UCSD-AML1 (cell line): ENCODE data around the gene NTF4.

Source experiments
- DNase-seq: peaks from one replicate; lab custom pipeline; 2025; ENCODE audit not compliant: unreplicated experiment; lab: John Stamatoyannopoulos, UW

NTF4 gene

GRCh38 chr19:49091391-49092038 lies 26.9 kb upstream of the NTF4 start:
- no peak for DNase-seq

DNA sequence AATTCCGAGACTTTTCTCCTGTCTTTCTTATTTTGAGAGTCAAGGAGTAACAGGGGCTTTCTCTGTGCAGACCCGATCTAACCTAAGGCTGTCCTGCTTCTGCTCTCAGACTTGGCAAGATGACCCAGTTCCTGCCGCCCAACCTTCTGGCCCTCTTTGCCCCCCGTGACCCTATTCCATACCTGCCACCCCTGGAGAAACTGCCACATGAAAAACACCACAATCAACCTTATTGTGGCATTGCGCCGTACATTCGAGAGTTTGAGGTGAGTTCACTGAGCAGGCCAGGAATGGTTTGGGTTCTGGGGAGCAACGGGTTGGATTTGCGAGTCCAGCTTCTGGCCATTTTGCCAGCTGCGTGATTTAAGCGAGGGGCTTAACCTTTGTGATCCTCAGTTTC lies 21.7 kb upstream of the NTF4 start:
- no peak for DNase-seq

GRCh38 chr19:49085868-49086232 lies 21.2 kb upstream of the NTF4 start:
- no peak for DNase-seq

DNA sequence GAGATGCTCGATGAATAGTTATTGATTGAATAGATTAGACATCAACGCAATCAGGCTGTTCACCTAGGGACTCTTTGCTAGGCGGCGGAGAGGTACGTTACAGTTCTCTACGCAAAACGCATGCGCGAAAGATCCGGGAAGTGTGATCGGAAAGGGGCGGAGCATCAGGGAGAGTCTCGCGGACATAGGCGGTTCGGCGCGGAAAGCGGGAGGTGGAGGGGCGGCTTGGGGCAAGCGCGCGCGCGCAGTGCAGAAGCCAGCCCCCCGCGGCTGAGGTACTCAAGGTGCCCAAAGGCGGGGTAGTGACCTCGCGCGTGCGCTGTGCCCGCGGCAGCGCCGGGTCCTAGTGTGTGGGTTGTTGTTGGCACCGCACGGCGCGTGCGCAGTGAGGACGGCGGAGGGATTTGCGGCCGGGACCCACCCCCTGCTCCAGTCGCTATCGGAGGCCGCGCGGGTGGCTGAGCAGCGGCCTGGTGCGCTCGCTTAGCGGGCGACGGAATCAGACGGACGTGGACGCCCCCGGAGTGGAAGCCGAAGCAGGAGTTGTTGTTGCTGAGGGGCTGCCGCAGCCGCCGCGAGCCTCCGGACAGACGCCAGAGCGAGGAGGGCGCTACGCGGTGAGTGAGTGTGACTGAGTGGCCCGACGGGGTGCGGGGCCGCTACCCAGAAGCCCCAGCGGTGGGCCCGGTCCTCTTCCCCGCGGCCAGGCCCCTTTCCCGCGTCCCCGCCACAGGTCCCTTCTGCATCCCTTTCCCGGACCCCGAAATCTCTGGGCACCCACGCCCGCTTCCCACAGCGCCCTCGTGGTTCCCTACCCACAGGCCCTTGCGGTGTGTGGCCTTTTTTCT lies 20.6 kb upstream of the NTF4 start, which contains the start of gene SNRNP70:
SNRNP70 (plus strand) TSS at position 432 of the 848 bp plus-strand sequence. CDS start 964 bp downstream, outside the sequence.
- DNase-seq = peak; percentile 100

GRCh38 chr19:49084206-49085019 lies 19.8 kb upstream of the NTF4 start:
- DNase-seq = no peak

DNA sequence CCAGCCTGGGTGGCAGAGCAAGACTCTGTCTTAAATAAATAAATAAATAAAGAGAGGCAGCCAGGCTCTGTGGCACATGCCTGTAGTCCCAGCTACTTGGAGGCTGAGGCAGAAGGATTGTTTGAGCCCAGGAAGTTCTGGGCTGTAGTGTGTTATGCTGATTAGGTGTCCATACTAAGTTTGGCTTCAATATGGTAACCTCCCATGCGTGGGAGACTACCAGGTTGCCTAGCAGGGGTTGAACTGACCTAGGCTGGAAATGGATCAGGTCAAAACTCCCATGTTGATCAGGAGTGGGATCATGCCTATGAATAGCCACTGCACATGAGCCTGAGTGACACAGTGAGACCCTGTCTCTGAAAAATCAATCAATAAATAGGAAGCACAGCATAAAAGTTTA lies 16.7 kb upstream of the NTF4 start:
- DNase-seq = no peak

DNA sequence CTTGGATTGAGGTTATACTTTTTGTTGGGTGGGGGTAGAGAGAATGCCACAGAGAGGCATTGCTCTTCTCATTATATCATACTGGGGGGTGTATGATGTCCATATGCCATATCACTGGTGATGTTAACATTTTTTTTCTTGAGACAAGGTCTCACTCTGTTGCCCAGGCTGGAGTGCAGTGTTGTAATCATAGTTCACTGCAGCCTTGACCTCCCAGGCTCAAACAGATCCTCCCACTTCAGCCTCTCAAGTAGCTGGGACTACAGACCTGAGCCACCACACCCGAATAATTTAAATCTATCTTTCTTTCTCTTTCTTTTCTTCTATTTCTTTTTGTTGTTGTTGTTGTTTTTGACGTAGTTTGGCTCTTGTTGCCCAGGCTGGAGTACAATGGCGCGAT lies 15.8 kb upstream of the NTF4 start:
- no peak for DNase-seq

DNA sequence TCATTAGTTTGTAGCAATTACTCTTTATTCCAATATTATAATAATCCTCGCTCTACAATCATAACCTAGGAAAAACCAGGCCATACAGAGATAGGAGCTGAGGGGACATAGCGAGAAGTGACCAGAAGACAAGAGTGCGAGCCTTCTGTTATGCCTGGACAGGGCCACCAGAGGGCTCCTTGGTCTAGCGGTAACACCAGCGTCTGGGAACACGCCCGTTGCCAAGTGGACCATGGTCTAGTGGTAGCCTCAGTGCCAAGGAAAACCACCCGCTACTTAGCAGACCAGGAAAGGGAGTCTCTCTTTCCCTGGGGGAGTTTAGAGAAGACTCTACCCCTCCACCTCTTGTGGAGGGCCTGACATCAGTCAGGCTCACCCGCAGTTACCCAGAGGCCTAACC lies 10.3 kb upstream of the NTF4 start:
- DNase-seq = peak; percentile 43

- DNase-seq = peak; percentile 53
These were observed 9.1 kb upstream of the NTF4 start for GRCh38 chr19:49073514-49074378.

DNA sequence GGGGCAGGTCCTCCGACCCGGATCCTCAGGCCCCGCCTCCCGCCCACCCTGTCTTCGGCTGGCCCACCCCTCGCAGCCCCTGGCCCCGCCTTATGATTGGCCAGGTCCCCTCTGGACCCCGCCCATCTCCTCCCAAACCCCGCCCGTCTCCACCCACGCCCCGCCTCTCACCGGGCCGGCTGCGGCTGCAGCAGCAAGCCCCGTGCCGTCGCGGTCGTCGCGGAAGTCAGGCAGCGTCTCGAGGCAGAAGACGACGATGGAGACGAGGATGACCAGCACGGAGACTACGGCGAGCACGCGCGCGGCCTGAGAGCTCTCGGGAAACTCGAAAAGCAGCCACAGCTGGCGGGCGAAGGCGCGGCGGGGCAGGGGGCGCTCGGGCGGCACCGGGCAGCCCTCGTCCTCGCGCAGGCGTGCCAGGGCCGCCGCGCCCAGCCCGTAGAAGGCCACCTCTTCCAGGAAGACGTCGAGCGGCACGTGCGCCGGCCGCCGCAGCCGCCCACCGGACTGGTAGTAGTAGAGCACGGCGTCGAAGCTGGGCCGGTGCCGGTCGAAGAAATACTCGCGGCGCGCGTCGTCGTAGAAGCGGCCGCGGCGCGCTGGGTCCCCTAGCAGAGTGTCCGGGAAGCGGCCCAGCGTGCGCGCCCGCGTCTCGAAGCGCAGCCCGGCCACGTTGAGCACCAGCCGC lies 7.4 kb upstream of the NTF4 start:
- DNase-seq = no peak

- DNase-seq = no peak
These were observed 5.8 kb upstream of the NTF4 start for GRCh38 chr19:49070416-49070815.

DNA sequence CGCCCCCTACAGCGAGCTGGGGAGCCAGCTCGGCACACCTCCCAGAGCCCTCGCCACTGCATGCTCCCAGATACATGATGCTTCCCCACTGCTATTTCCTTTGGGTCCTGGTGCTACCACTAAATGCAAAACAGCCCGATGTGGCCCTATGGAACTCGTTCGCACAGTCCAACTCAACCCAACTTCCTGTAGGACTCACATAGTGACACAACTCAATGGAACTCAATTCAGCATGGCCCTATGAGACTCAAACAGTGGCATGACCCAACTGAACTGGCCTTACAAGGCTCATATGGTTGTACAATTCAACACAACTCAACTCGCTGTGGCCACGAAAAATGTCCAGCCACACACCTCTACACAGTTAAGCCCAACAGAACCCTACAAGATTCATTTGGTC lies 4.4 kb upstream of the NTF4 start:
- no peak for DNase-seq

DNA sequence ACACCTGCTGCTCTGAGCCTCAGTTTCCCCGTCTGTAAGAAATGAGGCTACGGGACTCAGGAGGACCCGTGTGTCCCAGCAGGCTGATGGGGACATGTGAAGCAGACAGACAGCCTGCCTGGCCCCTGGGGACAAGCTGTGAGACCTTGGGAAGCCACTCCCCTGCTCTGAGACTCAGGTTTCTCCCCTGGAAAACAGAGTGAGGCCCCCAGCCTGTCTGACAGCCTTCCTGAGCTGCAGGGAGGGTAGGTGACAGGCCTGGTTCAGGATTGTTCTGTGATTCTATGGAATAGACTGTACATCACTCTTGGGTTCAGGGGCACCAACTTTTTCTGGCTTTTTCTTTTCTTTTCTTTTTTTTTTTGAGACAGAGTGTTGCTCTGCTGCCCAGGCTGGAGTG lies 2.9 kb upstream of the NTF4 start:
- no peak for DNase-seq

DNA sequence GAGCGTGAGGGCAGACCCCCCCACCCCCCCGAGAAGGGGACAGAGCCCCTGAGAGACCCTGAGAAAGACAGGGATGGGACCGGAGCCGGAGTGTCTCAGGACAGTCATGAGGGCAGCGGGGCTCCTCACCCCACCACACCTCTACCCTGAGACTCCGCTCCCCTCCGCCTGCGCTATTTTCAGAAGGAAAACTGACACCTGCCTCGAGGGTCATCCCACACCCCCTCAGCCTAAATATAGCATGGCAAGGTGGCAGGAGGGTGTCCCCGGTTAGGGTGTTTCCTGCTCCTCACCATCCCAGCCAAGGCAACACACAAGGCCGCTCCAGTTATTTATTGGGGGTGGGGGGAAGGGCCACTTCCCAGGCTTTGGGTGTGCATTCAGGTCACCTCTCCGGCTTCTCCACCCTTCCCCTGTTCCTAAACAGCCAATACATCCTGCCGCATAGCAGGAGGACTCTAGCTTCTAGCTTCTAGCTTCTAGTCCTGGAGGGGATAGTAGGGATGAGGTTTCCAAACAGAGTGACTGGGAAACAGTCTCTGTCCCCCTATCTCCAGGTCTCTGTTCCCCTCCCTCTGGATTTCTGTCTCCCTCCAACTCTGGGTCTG lies 1.4 kb upstream of the NTF4 start:
- DNase-seq = no peak

DNA sequence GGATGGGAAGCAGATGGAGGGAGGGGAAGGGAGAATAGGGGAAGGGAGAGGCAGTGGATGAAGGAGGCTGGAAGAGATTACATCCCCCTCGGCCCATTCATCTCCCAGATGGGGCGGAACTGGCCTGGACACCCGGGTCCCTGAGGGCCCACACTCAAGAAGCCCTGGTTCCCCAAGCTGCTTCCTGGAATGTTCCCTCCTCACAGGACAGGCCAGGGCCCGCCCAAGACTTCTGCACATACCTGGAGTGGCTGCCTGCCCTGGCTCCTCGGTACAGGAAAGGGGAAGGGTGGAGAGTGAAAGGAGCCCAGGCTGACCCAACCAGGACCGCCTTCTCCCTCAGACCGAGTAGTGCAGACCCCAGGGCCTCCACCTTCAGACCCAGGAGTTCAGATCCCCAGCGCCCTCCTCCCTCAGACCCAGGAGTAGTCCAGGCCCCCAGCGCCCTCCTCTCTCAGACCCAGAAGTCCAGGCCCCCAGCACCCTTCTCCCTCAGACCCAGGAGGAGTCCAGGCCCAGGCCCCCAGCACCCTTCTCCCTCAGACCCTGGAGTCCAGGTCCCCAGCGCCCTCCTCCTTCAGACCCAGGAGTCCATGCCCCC lies 489 bp downstream of the NTF4 start:
- DNase-seq = no peak

DNA sequence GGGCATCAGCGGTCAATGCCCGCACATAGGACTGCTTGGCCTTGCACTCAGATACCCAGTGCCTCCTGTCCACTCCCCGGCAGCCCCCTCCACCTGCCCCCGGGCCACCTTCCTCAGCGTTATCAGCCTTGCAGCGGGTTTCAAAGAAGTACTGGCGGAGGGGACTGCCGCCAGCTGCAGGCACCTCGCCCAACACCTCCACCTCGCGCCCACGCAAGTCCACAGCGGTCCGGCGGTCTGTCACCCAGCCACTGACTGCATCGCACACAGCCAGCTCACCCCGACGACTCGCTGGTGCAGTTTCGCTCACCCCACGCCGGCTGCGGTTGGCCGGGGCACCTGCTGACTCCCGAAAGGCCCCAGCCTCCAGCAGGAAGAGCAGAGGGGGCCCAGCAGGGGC lies 3.2 kb downstream of the NTF4 start:
- DNase-seq = no peak

DNA sequence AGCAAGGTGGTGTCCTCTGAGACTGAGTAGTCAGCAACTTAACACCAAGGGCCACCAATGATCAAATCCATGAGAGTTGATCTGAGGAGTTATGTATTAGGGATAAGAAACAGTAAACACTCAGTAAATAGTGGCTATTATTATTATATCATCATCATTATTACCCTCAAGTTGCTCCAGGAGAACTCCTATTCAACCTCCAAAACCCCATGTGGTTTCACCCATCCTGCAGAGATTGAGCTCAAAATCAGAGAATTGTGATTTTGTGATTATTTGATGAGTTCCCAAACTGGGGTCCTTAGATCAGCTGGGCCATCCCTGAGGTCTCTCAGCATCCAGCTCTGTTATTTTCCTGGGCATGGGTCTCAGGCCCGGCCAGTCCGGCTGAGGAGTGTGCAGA lies 3.6 kb downstream of the NTF4 start:
- no peak for DNase-seq

DNA sequence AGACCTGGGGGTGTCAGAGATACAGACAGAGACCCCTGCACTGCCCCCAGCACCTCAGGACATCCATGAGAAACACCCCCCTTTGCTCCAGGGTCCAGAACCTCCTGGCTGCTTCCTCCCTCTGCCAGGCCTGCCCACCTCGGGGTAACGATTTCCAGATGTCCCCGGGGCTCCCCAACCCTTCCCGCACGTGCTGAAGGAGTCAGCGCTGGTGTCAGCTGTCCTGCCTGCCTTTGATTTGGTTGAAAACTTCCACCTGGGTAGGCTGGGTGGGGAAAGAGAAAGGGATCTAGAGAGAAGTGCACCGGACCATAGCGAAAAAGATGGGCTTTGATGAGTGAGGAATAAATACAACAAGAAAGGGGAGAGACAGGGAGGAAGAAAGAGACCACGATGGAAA lies 5.6 kb downstream of the NTF4 start:
- no peak for DNase-seq

DNA sequence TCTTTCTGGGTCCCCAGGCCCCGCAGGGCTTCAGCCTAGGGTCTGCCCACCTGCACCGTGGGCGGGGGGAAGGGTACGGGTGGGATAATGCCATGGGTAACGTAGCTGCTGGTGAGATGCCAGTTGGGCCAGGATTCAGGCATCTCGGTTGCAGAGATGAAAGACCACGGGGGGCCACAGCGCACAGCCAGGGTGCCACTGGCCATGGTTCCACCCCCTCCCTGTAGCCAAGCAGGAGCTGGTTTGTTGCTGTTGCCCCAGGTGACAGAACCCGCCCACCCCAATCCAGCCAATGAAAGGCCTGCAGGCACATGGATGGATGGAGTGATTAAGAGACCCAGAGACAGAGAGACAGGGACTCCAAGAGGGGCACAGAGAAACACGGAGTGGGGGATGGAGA lies 6.1 kb downstream of the NTF4 start:
- DNase-seq = no peak
